Astrocyte of the spinal cord (primary cell): ENCODE measurements around the gene DCBLD2.
"Not testable (repeated sequence)": the region's sequence is repeated elsewhere in the genome, so short reads cannot be mapped to it uniquely, and the experiment has no call there.

ENCODE experiments used
- DNase-seq: peaks from one replicate; pipeline ENCODE4 v3.0.0; 2011; ENCODE audit warnings: low read depth, low spot score
- H3K4me3 ChIP-seq: 2 replicates; pipeline ENCODE4 v1.5.1; 2011; ENCODE audit warnings: low read depth, mild to moderate bottlenecking, low read length, moderate library complexity
- in situ Hi-C: cut with HindIII; loops from 2 replicates; pipeline ENCODE4 v1.10.0; 2017; ENCODE audit warnings: low sequenced_read_pairs
- TF ChIP-seq, protein P1 (sequence below): IDR thresholded peaks from 2 replicates; pipeline ENCODE4 v1.5.1; 2012; ENCODE audit warnings: low read depth, mild to moderate bottlenecking, low read length, inconsistent platforms

Gene DCBLD2

DNA sequence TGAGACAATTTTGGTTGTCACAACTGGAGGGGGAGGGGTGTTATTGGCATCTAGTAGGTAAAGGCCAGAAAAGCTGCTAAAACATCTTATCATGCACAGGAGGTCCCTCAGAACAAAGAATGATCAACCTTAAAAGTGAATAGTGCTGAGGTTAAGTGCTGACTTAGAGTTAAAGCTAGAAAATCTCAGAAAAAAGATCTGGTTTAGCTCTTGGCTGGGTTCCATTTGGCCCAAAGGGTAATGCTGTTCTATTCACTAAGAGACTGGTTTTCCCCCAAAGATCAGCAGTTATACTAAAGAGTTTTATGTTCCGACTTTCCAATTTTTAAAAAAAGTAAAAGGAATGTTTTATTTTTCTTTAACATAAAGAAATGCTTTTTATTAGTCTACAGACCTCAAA is 15.6 kb downstream of the DCBLD2 start:
- in situ Hi-C loops: no loop called here
- DNase-seq: no peak
- TF ChIP-seq, protein P1, sequence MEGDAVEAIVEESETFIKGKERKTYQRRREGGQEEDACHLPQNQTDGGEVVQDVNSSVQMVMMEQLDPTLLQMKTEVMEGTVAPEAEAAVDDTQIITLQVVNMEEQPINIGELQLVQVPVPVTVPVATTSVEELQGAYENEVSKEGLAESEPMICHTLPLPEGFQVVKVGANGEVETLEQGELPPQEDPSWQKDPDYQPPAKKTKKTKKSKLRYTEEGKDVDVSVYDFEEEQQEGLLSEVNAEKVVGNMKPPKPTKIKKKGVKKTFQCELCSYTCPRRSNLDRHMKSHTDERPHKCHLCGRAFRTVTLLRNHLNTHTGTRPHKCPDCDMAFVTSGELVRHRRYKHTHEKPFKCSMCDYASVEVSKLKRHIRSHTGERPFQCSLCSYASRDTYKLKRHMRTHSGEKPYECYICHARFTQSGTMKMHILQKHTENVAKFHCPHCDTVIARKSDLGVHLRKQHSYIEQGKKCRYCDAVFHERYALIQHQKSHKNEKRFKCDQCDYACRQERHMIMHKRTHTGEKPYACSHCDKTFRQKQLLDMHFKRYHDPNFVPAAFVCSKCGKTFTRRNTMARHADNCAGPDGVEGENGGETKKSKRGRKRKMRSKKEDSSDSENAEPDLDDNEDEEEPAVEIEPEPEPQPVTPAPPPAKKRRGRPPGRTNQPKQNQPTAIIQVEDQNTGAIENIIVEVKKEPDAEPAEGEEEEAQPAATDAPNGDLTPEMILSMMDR: no peak
- H3K4me3 ChIP-seq: peak overlapping the region; percentile 3

DNA sequence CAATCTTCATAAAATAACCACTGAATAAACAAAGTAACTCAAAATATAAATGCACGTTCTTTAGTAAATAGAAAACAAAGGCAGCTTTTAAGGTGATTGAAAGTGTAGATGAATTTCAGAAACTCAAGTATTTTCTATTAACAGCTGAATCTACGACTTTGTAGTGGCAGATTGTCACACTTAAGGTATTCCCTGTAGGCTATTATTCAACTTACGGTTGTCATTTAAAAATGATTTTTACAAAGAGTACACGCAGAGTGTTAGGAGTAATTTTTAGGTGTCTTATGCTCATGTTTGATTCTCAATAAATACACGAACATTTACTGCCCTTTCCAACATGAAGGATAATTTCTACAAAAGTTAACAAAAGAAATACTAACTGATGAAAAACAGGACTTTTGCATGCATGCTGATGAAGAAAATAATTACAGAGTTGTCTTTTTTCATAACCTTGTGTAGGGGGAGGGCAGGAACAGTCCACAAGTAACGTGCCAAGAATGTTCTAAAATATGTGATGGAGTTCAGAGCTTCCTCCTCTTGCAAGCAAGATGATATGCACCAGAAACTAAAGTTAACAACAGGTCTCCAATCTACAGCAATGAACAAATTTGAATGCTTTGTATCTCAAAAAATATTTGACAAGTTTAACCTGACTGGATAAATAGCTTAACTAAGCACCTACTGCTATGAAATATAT is 16.7 kb downstream of the DCBLD2 start:
- in situ Hi-C loops: no loop called here
- no peak overlapping the region for H3K4me3 ChIP-seq

GRCh38 chr3:98882614-98883333 is 18.7 kb downstream of the DCBLD2 start:
- DNase-seq, in situ Hi-C loops, H3K4me3 ChIP-seq: not testable (repeated sequence)

More for the DNA sequence above, 16.7 kb downstream of the DCBLD2 start:
- TF ChIP-seq, protein P1: no peak
- DNase-seq: no peak

GRCh38 chr3:98877132-98877531 is 24.4 kb downstream of the DCBLD2 start:
- no peak overlapping the region for H3K4me3 ChIP-seq
- in situ Hi-C loops: no loop called here
- no peak for DNase-seq
- TF ChIP-seq, protein P1: no peak

- H3K4me3 ChIP-seq: no peak overlapping the region
- DNase-seq: no peak
- in situ Hi-C loops: no loop called here
- TF ChIP-seq, protein P1: no peak
Measured at GRCh38 chr3:98875535-98875934, 26.0 kb downstream of the DCBLD2 start.

GRCh38 chr3:98874602-98875249 is 26.8 kb downstream of the DCBLD2 start:
- no peak overlapping the region for H3K4me3 ChIP-seq
- no peak for DNase-seq
- in situ Hi-C loops: no loop called here
- TF ChIP-seq, protein P1: no peak

DNA sequence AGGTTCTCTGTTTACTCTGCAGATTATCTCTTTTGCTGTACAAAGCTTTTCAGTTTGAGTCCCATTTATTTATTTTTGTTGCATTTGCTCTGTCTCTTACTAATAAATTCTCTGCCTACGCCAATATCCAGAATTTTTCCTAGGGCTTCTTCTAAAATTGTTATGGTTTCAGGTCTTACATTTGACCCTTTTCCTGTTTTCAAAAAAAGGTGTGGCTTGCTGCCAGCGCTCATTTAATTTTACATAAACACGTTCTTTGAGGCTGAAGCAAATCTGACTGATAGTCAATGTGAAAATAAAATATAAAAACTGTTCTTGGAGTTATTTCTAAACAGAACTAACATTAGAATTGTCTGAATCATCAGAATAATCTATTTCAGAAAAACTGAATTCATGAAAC is 32.1 kb downstream of the DCBLD2 start:
- TF ChIP-seq, protein P1: no peak
- H3K4me3 ChIP-seq: no peak overlapping the region
- in situ Hi-C loops: no loop called here
- no peak for DNase-seq

DNA sequence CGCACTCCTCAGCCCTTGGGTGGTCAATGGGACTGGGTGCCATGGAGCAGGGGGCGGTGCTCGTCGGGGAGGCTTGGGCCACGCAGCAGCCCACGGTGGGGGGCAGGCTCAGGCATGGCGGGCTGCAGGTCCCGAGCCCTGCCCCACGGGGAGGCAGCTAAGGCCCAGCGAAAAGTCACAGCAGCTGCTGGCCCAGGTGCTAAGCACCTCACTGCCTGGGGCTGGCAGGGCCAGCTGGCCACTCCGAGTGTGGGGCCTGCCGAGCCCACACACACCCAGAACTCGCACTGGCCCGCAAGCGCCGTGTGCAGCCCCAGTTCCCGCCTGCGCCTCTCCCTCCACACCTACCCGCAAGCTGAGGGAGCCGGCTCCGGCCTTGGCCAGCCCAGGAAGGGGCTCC is 43.5 kb downstream of the DCBLD2 start:
- H3K4me3 ChIP-seq, DNase-seq, in situ Hi-C loops: not testable (repeated sequence)

DNA sequence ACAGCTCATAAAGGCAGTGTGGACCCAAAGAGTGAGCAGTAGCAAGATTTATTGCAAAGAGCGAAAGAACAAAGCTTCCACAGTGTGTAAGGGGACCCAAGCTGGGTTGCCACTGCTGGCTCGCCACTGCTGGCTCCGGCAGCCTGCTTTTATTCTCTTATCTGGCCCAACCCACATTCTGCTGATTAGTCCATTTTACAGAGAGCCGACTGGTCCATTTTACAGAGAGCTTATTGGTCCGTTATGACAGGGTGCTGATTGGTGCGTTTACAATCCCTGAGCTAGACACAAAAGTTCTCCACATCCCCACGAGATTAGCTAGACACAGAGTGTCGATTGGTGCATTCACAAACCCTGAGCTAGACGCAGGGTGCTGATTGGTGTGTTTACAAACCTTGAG is 44.2 kb downstream of the DCBLD2 start:
- DNase-seq, in situ Hi-C loops, H3K4me3 ChIP-seq: not testable (repeated sequence)
